H1 (cell line): ENCODE results near the gene RNF38.

Source experiments
- CBX5 ChIP-seq: fragments of 300-800, 300-1000 bp; sonication (generic); IDR thresholded peaks from 2 replicates; pipeline ENCODE4 v1.7.1; 2016; ENCODE audit warnings: antibody characterized with exemption, low read length, low read depth
- EP300 ChIP-seq, 2 experiments: IDR thresholded peaks; 1 replicate in 1 of 2; 2 replicates in 1 of 2; pipeline ENCODE4 v1.6.1; 2011 to 2012; ENCODE audit warnings: low read depth in 2 of 2, low read length in 2 of 2, mild to moderate bottlenecking in 2 of 2, borderline replicate concordance in 1 of 2, inconsistent platforms in 1 of 2, moderate library complexity in 1 of 2
- GABPA ChIP-seq: IDR thresholded peaks from 2 replicates; pipeline ENCODE4 v1.6.1; 2011; ENCODE audit warnings: mild to moderate bottlenecking, low read length, moderate library complexity, borderline replicate concordance; ENCODE audit not compliant: insufficient read depth
- HDAC2 ChIP-seq, 2 experiments: fragments of 300-600 bp in 1 of 2; sonication (generic) in 1 of 2; IDR thresholded peaks; 2 replicates each; pipeline ENCODE4 v1.6.1; 2011 to 2012; ENCODE audit warnings: low read depth in 2 of 2, low read length in 2 of 2, mild to moderate bottlenecking in 2 of 2, moderate library complexity in 2 of 2, borderline replicate concordance in 1 of 2, inconsistent platforms in 1 of 2
- JUN ChIP-seq: IDR thresholded peaks from 2 replicates; pipeline ENCODE4 v1.6.1; 2011; ENCODE audit warnings: low read depth, mild to moderate bottlenecking, improper control_type of control experiment, low read length
- JUND ChIP-seq: IDR thresholded peaks from 2 replicates; pipeline ENCODE4 v1.6.1; 2011; ENCODE audit warnings: mild to moderate bottlenecking, improper control_type of control experiment, low read length
- POLR2A ChIP-seq, 2 experiments: IDR thresholded peaks; 1 replicate in 1 of 2; 2 replicates in 1 of 2; pipeline ENCODE4 v1.6.1; 2011; ENCODE audit warnings: low read depth in 2 of 2, low read length in 2 of 2, mild to moderate bottlenecking in 2 of 2; ENCODE audit errors: control extremely low read depth in 1 of 2
- RAD21 ChIP-seq, 2 experiments: IDR thresholded peaks in 1 of 2; conservative IDR thresholded peaks in 1 of 2; 2 replicates each; pipeline ENCODE4 v1.6.1; 2011; ENCODE audit warnings: low read depth in 2 of 2, low read length in 2 of 2, improper control_type of control experiment in 1 of 2, inconsistent platforms in 1 of 2, mild to moderate bottlenecking in 1 of 2, moderate library complexity in 1 of 2
- SP1 ChIP-seq: IDR thresholded peaks from 2 replicates; pipeline ENCODE4 v1.6.1; 2011; ENCODE audit warnings: low read depth, low read length
- SUZ12 ChIP-seq: fragments of 200-600 bp; sonication (generic); IDR thresholded peaks from 2 replicates; pipeline ENCODE4 v1.6.1; 2012; ENCODE audit warnings: mild to moderate bottlenecking, inconsistent platforms, low read length, moderate library complexity, mixed read lengths
- ZNF274 ChIP-seq: IDR thresholded peaks from 2 replicates; pipeline ENCODE4 v1.7.0; 2012; ENCODE audit warnings: low read length, borderline replicate concordance; ENCODE audit errors: extremely low read depth
- TF ChIP-seq, protein P1 (sequence below), 3 experiments: IDR thresholded peaks; 1 replicate in 2 of 3; 2 replicates in 1 of 3; pipeline versions ENCODE4 v1.5.1 to v1.6.1; 2011; ENCODE audit warnings: low read length in 3 of 3, mild to moderate bottlenecking in 3 of 3, inconsistent platforms in 2 of 3, low read depth in 1 of 3, moderate library complexity in 1 of 3; ENCODE audit not compliant: insufficient read depth in 1 of 3; ENCODE audit errors: control extremely low read depth in 1 of 3
- TF ChIP-seq, protein P2 (sequence below): IDR thresholded peaks from 2 replicates; pipeline ENCODE4 v1.6.1; 2012; ENCODE audit warnings: low read length, inconsistent platforms

DNA sequence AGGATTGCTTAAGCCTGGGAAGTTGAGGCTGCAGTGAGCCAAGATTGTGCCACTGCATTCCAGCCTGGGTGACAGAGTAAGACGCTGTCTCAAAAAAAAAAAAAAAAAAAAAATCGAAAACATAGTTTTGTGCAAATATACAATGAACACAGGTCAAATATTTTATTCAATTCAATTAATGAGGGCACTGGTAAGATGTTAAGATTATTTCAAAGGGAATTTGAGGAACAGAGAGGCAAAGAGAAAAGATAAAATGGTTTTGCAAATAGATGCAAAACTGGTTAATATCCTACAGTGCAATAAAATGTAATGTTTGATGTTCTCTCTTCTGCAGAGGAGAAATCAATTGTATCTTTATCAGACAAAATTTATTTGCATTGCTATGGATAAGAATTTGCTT lies 102.3 kb downstream of the RNF38 start:
- TF ChIP-seq, protein P1, sequence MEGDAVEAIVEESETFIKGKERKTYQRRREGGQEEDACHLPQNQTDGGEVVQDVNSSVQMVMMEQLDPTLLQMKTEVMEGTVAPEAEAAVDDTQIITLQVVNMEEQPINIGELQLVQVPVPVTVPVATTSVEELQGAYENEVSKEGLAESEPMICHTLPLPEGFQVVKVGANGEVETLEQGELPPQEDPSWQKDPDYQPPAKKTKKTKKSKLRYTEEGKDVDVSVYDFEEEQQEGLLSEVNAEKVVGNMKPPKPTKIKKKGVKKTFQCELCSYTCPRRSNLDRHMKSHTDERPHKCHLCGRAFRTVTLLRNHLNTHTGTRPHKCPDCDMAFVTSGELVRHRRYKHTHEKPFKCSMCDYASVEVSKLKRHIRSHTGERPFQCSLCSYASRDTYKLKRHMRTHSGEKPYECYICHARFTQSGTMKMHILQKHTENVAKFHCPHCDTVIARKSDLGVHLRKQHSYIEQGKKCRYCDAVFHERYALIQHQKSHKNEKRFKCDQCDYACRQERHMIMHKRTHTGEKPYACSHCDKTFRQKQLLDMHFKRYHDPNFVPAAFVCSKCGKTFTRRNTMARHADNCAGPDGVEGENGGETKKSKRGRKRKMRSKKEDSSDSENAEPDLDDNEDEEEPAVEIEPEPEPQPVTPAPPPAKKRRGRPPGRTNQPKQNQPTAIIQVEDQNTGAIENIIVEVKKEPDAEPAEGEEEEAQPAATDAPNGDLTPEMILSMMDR (IDR thresholded peaks at IDR 0.05; ENCODE audit: control extremely low read depth in 1 of 3, insufficient read depth in 1 of 3, low read depth in 1 of 3, low read length in 3 of 3) = no peak
- TF ChIP-seq CBX5 (no peak), SUZ12 (no peak), ZNF274 (no peak), RAD21 (IDR thresholded peaks at IDR 0.05 in 1 of 2, conservative IDR thresholded peaks at IDR 0.05 in 1 of 2; ENCODE audit: low read depth in 2 of 2, low read length in 2 of 2) (no peak), GABPA (no peak), JUN (no peak), EP300 (IDR thresholded peaks at IDR 0.05; ENCODE audit: borderline replicate concordance in 1 of 2, low read depth in 2 of 2, low read length in 2 of 2) (no peak), SP1 (no peak), JUND (no peak), POLR2A (IDR thresholded peaks at IDR 0.05; ENCODE audit: control extremely low read depth in 1 of 2, low read depth in 2 of 2, low read length in 2 of 2) (no peak), HDAC2 (IDR thresholded peaks at IDR 0.05; ENCODE audit: borderline replicate concordance in 1 of 2, low read depth in 2 of 2, low read length in 2 of 2) (no peak)
- TF ChIP-seq, protein P2, sequence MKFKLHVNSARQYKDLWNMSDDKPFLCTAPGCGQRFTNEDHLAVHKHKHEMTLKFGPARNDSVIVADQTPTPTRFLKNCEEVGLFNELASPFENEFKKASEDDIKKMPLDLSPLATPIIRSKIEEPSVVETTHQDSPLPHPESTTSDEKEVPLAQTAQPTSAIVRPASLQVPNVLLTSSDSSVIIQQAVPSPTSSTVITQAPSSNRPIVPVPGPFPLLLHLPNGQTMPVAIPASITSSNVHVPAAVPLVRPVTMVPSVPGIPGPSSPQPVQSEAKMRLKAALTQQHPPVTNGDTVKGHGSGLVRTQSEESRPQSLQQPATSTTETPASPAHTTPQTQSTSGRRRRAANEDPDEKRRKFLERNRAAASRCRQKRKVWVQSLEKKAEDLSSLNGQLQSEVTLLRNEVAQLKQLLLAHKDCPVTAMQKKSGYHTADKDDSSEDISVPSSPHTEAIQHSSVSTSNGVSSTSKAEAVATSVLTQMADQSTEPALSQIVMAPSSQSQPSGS = no peak
